DOHH2 (cell line): ENCODE data around the gene EPB41L2.

ENCODE experiments used
- EZH2phosphoT487 ChIP-seq: fragments of 200-600 bp; sonication (generic); IDR thresholded peaks from 2 replicates; pipeline ENCODE4 v1.6.1; 2017; ENCODE audit warnings: borderline replicate concordance, mild to moderate bottlenecking, antibody characterized with exemption, low read length, moderate library complexity, mixed read lengths
- TF ChIP-seq, protein P1 (sequence below): fragments of 200-600 bp; sonication (generic); IDR thresholded peaks from one replicate; pipeline ENCODE4 v1.5.1; 2014; ENCODE audit warnings: antibody characterized with exemption, mild to moderate bottlenecking, low read depth, low read length; ENCODE audit not compliant: poor library complexity, severe bottlenecking

DNA sequence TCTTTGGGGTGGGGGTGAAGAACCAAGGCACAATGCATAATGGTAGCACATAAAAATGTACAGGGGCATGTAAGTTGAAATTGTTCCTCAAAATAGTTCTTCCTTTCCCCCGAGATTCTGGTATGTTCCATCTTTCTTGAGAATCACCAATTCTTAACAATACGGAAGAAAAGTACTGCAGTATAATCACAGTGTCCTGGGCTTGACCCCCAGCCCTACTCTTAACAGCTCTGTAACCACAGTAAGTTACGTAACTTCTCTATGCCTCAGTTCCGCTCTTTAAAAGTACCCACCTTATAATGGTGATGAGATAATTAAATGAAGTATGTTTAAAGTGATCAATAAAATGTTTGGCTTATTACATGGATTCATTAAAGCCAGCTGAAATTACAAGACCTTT is 131.4 kb downstream of the EPB41L2 start:
- TF ChIP-seq, protein P1, sequence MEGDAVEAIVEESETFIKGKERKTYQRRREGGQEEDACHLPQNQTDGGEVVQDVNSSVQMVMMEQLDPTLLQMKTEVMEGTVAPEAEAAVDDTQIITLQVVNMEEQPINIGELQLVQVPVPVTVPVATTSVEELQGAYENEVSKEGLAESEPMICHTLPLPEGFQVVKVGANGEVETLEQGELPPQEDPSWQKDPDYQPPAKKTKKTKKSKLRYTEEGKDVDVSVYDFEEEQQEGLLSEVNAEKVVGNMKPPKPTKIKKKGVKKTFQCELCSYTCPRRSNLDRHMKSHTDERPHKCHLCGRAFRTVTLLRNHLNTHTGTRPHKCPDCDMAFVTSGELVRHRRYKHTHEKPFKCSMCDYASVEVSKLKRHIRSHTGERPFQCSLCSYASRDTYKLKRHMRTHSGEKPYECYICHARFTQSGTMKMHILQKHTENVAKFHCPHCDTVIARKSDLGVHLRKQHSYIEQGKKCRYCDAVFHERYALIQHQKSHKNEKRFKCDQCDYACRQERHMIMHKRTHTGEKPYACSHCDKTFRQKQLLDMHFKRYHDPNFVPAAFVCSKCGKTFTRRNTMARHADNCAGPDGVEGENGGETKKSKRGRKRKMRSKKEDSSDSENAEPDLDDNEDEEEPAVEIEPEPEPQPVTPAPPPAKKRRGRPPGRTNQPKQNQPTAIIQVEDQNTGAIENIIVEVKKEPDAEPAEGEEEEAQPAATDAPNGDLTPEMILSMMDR, result no peak
- no peak for TF ChIP-seq EZH2phosphoT487
